Stimulated activated CD8-positive, alpha-beta memory T cell treated with anti-CD3 and anti-CD28 coated beads, Interleukin-7, amount 100 ng/mL, for 24 hours (primary cell): ENCODE data around the gene CHTOP.
"Not testable (repeated sequence)": the region's sequence is repeated elsewhere in the genome, so short reads cannot be mapped to it uniquely, and the experiment has no call there.

Experiments
- DNase-seq: peaks from one replicate; pipeline ENCODE4 v3.0.0-alpha.2; 2020; ENCODE audit warnings: low read depth

The CHTOP gene

GRCh38 chr1:153659175-153659534, 25.3 kb downstream of the CHTOP start:
- no peak for DNase-seq

GRCh38 chr1:153659656-153660055, 25.8 kb downstream of the CHTOP start:
- no peak for DNase-seq

GRCh38 chr1:153661111-153661708, 27.3 kb downstream of the CHTOP start:
- no peak for DNase-seq

GRCh38 chr1:153662269-153662668, 28.4 kb downstream of the CHTOP start:
- no peak for DNase-seq

GRCh38 chr1:153663211-153663610, 29.3 kb downstream of the CHTOP start:
- no peak for DNase-seq

- no peak for DNase-seq
Measured at GRCh38 chr1:153667439-153667838, 33.6 kb downstream of the CHTOP start.

- not testable (repeated sequence) for DNase-seq
Measured at GRCh38 chr1:153668672-153669071, 34.8 kb downstream of the CHTOP start.

- DNase-seq, result no peak
Measured at GRCh38 chr1:153669606-153670005, 35.7 kb downstream of the CHTOP start.

GRCh38 chr1:153670257-153670858, 36.5 kb downstream of the CHTOP start:
- DNase-seq, result no peak

GRCh38 chr1:153670859-153671627, 37.2 kb downstream of the CHTOP start, which contains the start of gene ILF2:
ILF2 (minus strand) TSS chr1:153670993; CDS start chr1:153670922, 71 bp downstream.
- DNase-seq, result peak; percentile 92

GRCh38 chr1:153671628-153672353, 37.9 kb downstream of the CHTOP start:
- DNase-seq, result not testable (repeated sequence)

- no peak for DNase-seq
Measured at GRCh38 chr1:153673511-153673910, 39.6 kb downstream of the CHTOP start.

GRCh38 chr1:153677718-153678518, 44.1 kb downstream of the CHTOP start:
- DNase-seq, result no peak

GRCh38 chr1:153678519-153679336, 44.9 kb downstream of the CHTOP start, which contains the start of gene NPR1:
NPR1 (plus strand) TSS chr1:153678688; CDS start chr1:153679109, 421 bp downstream.
- no peak for DNase-seq

GRCh38 chr1:153679337-153680119, 45.7 kb downstream of the CHTOP start:
- DNase-seq, result no peak

- DNase-seq, result no peak
Measured at GRCh38 chr1:153680120-153680403, 46.2 kb downstream of the CHTOP start.

GRCh38 chr1:153682730-153683129, 48.9 kb downstream of the CHTOP start:
- DNase-seq, result no peak

- DNase-seq, result no peak
Measured at GRCh38 chr1:153683854-153684253, 50.0 kb downstream of the CHTOP start.

- no peak for DNase-seq
Measured at GRCh38 chr1:153684892-153685291, 51.0 kb downstream of the CHTOP start.
